Activated T-helper 17 cell treated with anti-CD3 and anti-CD28 coated beads, Interleukin-2, amount 50 U/mL, for 72 hours (primary cell): ENCODE measurements around the gene ORC4. TPM values are rescaled to one million over a fixed set of nuclear protein-coding genes. Genes with fewer than 3 reads are reported as not detected.

Experiments
- ATAC-seq: fragments of 150-1000 bp; cut with Tn5 transposase; replicated peaks from 2 replicates; pipeline ENCODE4 v1.10.0; 2021; ENCODE audit warnings: mild to moderate bottlenecking, moderate library complexity
- H3K27ac Mint-ChIP-seq: one replicate; pipeline ENCODE4 v1.8.0; 2022; ENCODE audit warnings: mixed read lengths
- H3K27me3 Mint-ChIP-seq: one replicate; pipeline ENCODE4 v1.8.0; 2022; ENCODE audit warnings: mixed read lengths
- H3K36me3 Mint-ChIP-seq: one replicate; pipeline ENCODE4 v1.8.0; 2022; ENCODE audit warnings: low read depth, mild to moderate bottlenecking, mixed read lengths
- H3K4me1 Mint-ChIP-seq: one replicate; pipeline ENCODE4 v1.8.0; 2022; ENCODE audit warnings: mixed read lengths
- H3K4me3 Mint-ChIP-seq: one replicate; pipeline ENCODE4 v1.8.0; 2022; ENCODE audit warnings: mild to moderate bottlenecking, mixed read lengths
- H3K9me3 Mint-ChIP-seq: one replicate; pipeline ENCODE4 v1.8.0; 2022; ENCODE audit warnings: mixed read lengths
- total RNA-seq, 2 donors: library from RNA; stranded (reverse); gene quantifications; one replicate each; pipeline ENCODE4 v1.2.3, GENCODE V29; 2022

ORC4 gene
- total RNA-seq, 2 donors from 2014 or later: 31.9 to 32.4 TPM

DNA sequence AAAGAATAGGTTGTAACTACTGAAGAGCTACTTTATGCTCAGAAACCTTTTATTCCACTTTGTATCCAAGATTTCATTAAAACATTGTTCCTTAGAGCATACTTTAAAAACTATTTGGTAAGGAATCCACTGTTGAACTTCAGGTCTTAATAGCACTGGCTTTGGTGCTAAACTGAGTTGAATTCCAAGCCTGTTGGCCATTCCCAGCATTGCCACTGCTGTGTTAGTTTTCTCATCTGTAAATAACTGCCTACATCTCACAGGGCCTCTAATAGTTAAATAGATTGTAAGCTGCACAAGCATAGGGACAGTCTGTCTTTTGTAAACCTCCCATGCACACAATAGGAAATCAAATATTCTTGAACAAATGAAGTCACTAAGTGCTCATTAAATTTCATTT is 86.6 kb downstream of the ORC4 start:
- H3K9me3 Mint-ChIP-seq: no peaks in the 10 kb centered on the region
- H3K36me3 Mint-ChIP-seq: peaks cover 50% of the 10 kb centered on the region
- H3K27ac Mint-ChIP-seq: no peak overlapping the region
- H3K4me1 Mint-ChIP-seq: no peaks in the 10 kb centered on the region
- H3K27me3 Mint-ChIP-seq: no peaks in the 10 kb centered on the region
- ATAC-seq: no peak
- H3K4me3 Mint-ChIP-seq: no peak overlapping the region

- Mint-ChIP-seq H3K4me3 (no peak overlapping the region), H3K27ac (peak overlapping the region; percentile 25), H3K27me3 (no peaks in the 10 kb centered on the region), H3K9me3 (no peaks in the 10 kb centered on the region), H3K36me3 (peaks cover 33% of the 10 kb centered on the region), H3K4me1 (no peaks in the 10 kb centered on the region)
- no peak for ATAC-seq
Measured at GRCh38 chr2:147927053-147927588, 93.4 kb downstream of the ORC4 start.

- H3K27ac Mint-ChIP-seq: no peak overlapping the region
- H3K4me3 Mint-ChIP-seq: no peak overlapping the region
- no peaks in the 10 kb centered on the region for H3K27me3 Mint-ChIP-seq
- H3K4me1 Mint-ChIP-seq: no peaks in the 10 kb centered on the region
- peaks cover 35% of the 10 kb centered on the region for H3K36me3 Mint-ChIP-seq
- no peaks in the 10 kb centered on the region for H3K9me3 Mint-ChIP-seq
- no peak for ATAC-seq
Measured at GRCh38 chr2:147925886-147926285, 94.7 kb downstream of the ORC4 start.

DNA sequence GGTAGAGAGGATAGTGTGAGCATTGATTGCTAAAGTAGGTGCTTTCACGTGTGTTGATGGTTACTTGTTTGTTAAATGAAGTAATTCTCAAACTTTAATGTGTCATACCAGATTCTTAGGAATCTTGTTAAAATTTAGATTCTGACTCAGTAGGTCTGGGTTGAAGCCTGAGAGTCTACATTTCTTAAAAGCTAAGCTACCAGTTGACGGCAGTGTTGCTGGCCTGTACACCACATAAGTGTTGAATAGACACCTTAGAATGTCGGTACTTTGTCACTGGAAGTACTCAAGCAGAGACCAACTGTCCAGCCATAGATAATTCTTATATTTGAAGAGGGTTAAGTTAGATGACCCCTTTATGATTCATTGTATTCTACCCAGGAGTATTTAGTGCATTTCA is 95.9 kb downstream of the ORC4 start:
- Mint-ChIP-seq H3K27ac (no peak overlapping the region), H3K9me3 (no peaks in the 10 kb centered on the region), H3K27me3 (no peaks in the 10 kb centered on the region), H3K4me1 (no peaks in the 10 kb centered on the region), H3K36me3 (peaks cover 36% of the 10 kb centered on the region), H3K4me3 (no peak overlapping the region)
- no peak for ATAC-seq

DNA sequence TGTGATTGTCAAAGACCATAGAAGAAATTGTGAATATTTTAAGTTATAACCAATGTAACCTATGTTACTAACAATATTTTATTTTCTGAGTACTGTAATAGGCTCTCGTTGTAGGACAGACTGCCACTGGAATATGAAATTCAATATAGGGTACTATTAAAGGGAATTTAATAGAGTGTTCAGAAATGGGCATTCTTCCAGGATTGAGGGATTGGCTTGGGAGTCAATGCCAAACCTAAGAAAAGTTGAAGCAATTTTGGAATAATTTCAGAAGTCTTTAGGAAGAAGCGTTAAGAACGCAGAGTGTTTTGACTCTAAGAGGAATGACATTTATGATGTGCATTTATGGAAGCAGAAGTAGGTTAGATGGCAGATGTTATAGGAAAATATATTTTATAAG is 96.7 kb downstream of the ORC4 start:
- H3K27me3 Mint-ChIP-seq: no peaks in the 10 kb centered on the region
- peaks cover 42% of the 10 kb centered on the region for H3K36me3 Mint-ChIP-seq
- H3K4me1 Mint-ChIP-seq: no peaks in the 10 kb centered on the region
- no peak for ATAC-seq
- H3K4me3 Mint-ChIP-seq: no peak overlapping the region
- no peaks in the 10 kb centered on the region for H3K9me3 Mint-ChIP-seq
- no peak overlapping the region for H3K27ac Mint-ChIP-seq

- Mint-ChIP-seq H3K4me1 (no peaks in the 10 kb centered on the region), H3K36me3 (peaks cover 41% of the 10 kb centered on the region), H3K27me3 (no peaks in the 10 kb centered on the region), H3K9me3 (no peaks in the 10 kb centered on the region), H3K27ac (no peak overlapping the region), H3K4me3 (no peak overlapping the region)
- no peak for ATAC-seq
Measured at GRCh38 chr2:147917161-147917560, 103.4 kb downstream of the ORC4 start.

DNA sequence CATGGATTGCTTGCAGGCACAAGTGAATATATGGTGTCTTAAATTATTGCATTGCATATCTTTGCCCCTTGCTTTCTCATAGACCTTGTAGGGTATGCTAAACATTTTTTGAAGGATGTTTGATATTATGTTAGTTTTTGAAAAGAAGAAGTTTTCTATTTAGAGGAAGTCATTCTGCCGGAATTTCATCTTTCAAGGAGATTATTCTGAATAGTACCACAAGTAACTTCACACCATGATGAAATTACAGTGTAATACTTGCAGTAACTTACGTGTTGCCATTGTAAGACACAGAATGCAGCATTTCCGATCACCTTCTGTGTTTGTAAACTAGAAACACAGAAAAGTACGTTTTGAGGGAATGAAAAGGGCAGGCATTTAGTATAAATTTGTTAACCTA is 103.8 kb downstream of the ORC4 start:
- H3K4me3 Mint-ChIP-seq: no peak overlapping the region
- H3K27me3 Mint-ChIP-seq: no peaks in the 10 kb centered on the region

DNA sequence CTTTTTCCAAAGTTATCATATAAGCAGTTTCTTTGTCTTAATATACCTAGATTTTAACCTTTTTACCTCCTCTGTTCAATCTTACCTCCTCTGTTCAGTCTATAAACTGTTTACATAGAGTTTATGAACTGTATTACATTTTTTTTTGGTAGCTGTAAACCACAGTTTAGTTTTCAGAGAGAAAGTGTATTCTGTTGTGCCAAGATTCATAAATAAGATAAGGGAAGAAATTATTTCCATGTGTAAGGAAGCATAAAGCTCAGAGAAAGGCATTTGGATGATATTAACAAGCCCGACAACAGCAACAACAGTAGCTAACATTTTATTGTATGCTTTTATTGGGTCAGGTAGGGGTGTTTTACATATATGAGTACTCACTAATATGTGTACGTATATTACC is 104.5 kb downstream of the ORC4 start:
- Mint-ChIP-seq H3K27ac (no peak overlapping the region), H3K4me1 (no peaks in the 10 kb centered on the region), H3K36me3 (peaks cover 36% of the 10 kb centered on the region), H3K9me3 (no peaks in the 10 kb centered on the region), H3K27me3 (no peaks in the 10 kb centered on the region), H3K4me3 (no peak overlapping the region)
- no peak for ATAC-seq

More for the DNA sequence above, 103.8 kb downstream of the ORC4 start:
- H3K9me3 Mint-ChIP-seq: no peaks in the 10 kb centered on the region
- H3K27ac Mint-ChIP-seq: no peak overlapping the region
- no peak for ATAC-seq
- peaks cover 41% of the 10 kb centered on the region for H3K36me3 Mint-ChIP-seq
- H3K4me1 Mint-ChIP-seq: no peaks in the 10 kb centered on the region

DNA sequence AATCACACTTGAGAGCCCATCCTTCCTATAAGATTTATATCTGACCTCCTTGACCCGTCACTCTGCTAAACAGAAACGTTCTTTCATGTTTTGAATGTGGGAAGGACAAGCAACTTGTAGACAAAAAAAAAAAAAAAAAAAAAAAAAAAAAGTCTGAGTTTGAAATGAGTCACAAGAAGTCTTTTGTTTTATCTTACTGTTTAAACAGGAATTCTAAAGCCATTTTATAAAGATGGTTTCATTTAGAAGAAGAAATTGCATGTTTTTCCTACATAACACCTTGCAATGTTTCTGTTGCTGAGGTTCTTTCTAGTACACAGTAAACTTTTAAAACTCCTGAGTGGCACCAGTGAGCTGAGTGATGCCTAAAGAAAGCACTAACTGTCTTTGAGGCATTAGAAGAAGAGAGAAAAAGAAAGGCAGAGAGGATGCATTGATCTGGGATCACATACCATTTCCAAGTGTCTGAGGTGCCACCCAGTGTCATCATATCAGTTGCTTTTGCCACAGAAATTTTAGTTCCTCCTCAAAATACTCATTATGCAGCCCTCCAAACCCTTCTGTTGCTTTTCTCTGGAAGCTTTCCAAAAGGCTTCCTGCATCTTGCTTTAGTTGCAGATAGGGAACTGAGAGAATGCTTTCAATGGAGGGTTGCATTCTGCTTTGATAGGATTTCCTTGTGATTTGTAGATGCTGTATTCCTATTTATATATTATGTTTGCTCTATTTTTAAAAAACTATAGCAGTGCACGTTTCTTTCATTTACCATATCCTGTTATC is 106.6 kb downstream of the ORC4 start:
- Mint-ChIP-seq H3K4me3 (no peak overlapping the region), H3K27ac (no peak overlapping the region), H3K27me3 (no peaks in the 10 kb centered on the region), H3K36me3 (peaks cover 18% of the 10 kb centered on the region), H3K9me3 (no peaks in the 10 kb centered on the region), H3K4me1 (no peaks in the 10 kb centered on the region)
- ATAC-seq: no peak

GRCh38 chr2:147910990-147911473 is 109.5 kb downstream of the ORC4 start:
- no peaks in the 10 kb centered on the region for H3K9me3 Mint-ChIP-seq
- no peak overlapping the region for H3K4me3 Mint-ChIP-seq
- H3K27me3 Mint-ChIP-seq: no peaks in the 10 kb centered on the region
- H3K36me3 Mint-ChIP-seq: peaks cover 4% of the 10 kb centered on the region
- ATAC-seq: no peak
- no peak overlapping the region for H3K27ac Mint-ChIP-seq
- no peaks in the 10 kb centered on the region for H3K4me1 Mint-ChIP-seq

- no peaks in the 10 kb centered on the region for H3K4me1 Mint-ChIP-seq
- no peak overlapping the region for H3K4me3 Mint-ChIP-seq
- ATAC-seq: no peak
- H3K27ac Mint-ChIP-seq: no peak overlapping the region
- H3K27me3 Mint-ChIP-seq: no peaks in the 10 kb centered on the region
- peaks cover 4% of the 10 kb centered on the region for H3K36me3 Mint-ChIP-seq
- no peaks in the 10 kb centered on the region for H3K9me3 Mint-ChIP-seq
Measured at GRCh38 chr2:147909178-147909577, 111.4 kb downstream of the ORC4 start.

DNA sequence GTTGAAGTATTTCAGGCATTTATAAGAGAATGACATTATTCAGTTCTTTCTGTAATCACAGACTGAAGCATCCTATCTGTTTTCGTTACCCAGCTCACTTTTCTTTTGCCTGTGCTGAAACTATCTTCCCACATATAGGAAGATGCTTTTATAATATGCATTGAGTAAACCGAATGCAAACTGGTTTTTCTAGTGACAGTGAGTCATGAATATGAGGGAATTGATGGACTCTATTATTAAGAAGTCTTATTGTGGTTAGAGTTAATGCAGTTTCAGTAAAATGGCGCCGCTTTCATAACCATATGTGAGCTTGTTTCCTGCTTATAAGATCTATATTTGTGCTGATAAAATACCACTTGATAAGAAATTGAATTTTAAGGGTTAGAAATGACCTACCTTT is 116.5 kb downstream of the ORC4 start:
- Mint-ChIP-seq H3K4me3 (no peak overlapping the region), H3K27me3 (no peaks in the 10 kb centered on the region), H3K4me1 (no peaks in the 10 kb centered on the region), H3K27ac (no peak overlapping the region), H3K36me3 (peaks cover 21% of the 10 kb centered on the region), H3K9me3 (no peaks in the 10 kb centered on the region)
- ATAC-seq: no peak

DNA sequence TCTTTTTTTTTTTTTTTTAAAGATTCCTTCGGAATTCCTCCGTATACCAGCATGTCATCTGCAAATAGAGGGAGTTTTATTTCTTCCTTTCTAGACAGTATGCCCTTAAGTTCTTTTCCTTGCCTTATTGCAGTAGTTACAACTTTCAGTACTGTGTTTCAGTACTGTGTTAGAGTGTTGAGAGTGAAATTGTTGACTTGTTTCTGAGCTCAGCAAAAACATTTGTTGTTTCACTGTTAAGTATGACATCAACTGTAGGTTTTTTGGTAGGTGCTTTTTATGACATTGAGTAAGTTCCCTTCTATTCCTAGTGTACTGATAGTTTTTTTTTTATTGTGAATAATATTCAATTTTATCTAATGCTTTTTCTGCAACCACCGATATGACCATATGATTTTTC is 131.9 kb downstream of the ORC4 start:
- no peak overlapping the region for H3K4me3 Mint-ChIP-seq
- peak; percentile 82 for ATAC-seq
- H3K27me3 Mint-ChIP-seq: no peaks in the 10 kb centered on the region

GRCh38 chr2:147886136-147886535 is 134.4 kb downstream of the ORC4 start:
- no peak for ATAC-seq
- Mint-ChIP-seq H3K4me3 (no peak overlapping the region), H3K36me3 (no peaks in the 10 kb centered on the region), H3K9me3 (no peaks in the 10 kb centered on the region), H3K27ac (no peak overlapping the region), H3K27me3 (no peaks in the 10 kb centered on the region), H3K4me1 (peaks cover 12% of the 10 kb centered on the region)

More for the DNA sequence above, 131.9 kb downstream of the ORC4 start:
- peaks cover 17% of the 10 kb centered on the region for H3K4me1 Mint-ChIP-seq
- H3K9me3 Mint-ChIP-seq: no peaks in the 10 kb centered on the region
- H3K27ac Mint-ChIP-seq: peak overlapping the region; percentile 17
- no peaks in the 10 kb centered on the region for H3K36me3 Mint-ChIP-seq

- peaks cover 17% of the 10 kb centered on the region for H3K4me1 Mint-ChIP-seq
- no peaks in the 10 kb centered on the region for H3K9me3 Mint-ChIP-seq
- no peaks in the 10 kb centered on the region for H3K27me3 Mint-ChIP-seq
- no peaks in the 10 kb centered on the region for H3K36me3 Mint-ChIP-seq
- peak overlapping the region; percentile 28 for H3K4me3 Mint-ChIP-seq
- no peak for ATAC-seq
- no peak overlapping the region for H3K27ac Mint-ChIP-seq
Measured at GRCh38 chr2:147884830-147885229, 135.7 kb downstream of the ORC4 start.
